ENCODE measurements around the gene GALNT2.

GALNT2 gene

DNA sequence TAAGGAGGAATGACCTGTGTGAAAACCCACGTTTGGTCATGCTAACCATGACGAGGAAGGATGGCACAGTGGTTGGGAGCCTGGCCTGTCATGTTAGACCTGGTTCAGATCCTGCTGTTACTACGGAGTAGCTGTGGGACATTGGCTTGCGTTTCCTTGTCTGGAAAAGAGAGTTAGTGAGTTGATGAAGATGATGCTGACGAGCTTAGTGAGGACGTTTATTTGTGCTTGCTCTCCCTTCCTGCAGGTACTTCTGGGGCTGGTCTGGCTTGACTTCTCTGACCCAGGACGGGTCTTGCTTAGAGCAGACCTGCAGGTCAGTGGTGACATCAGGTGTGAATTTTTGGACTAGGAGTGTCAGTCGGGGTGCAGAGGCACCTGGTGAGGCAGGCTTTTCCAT is 14.7 kb downstream of the GALNT2 start:
- Histone ChIP-seq H3K4me3 (ENCODE audit: low read length) (no peak overlapping the region), H3K36me3 (ENCODE audit: insufficient read depth, low read length) (peaks cover 2% of the 10 kb centered on the region), H3K27me3 (ENCODE audit: insufficient read depth, low read length) (no peaks in the 10 kb centered on the region), H3K9me3 (ENCODE audit: low read length) (peaks cover 4% of the 10 kb centered on the region), H3K4me1 (ENCODE audit: insufficient read depth, low read length) (peaks cover 11% of the 10 kb centered on the region), H2AFZ (ENCODE audit: low read depth, low read length) (no peak overlapping the region)

DNA sequence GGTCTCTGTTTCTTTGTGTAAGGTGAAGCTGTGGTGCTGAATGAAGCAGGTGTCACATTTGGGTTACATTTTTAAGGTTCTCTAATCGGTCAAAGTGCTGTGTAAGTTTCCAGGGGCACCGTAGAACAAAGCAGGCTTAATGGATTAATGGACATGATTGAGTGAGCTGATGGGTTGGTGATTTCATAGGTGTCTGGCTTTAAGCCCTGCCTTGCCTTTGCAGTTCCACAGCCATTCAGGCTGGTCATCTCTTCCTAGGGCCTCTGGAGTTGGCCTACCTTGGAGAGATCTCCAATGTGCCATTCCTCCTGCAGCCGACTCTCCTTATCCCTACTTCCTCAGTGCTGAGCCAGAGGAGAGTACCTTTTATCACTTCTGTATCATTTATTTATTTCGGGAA is 15.2 kb downstream of the GALNT2 start:
- Histone ChIP-seq H2AFZ (ENCODE audit: low read depth, low read length) (no peak overlapping the region), H3K27me3 (ENCODE audit: insufficient read depth, low read length) (no peaks in the 10 kb centered on the region), H3K36me3 (ENCODE audit: insufficient read depth, low read length) (peaks cover under 1% of the 10 kb centered on the region), H3K4me1 (ENCODE audit: insufficient read depth, low read length) (peaks cover 9% of the 10 kb centered on the region), H3K4me3 (ENCODE audit: low read length) (no peak overlapping the region), H3K9me3 (ENCODE audit: low read length) (peaks cover 4% of the 10 kb centered on the region)

DNA sequence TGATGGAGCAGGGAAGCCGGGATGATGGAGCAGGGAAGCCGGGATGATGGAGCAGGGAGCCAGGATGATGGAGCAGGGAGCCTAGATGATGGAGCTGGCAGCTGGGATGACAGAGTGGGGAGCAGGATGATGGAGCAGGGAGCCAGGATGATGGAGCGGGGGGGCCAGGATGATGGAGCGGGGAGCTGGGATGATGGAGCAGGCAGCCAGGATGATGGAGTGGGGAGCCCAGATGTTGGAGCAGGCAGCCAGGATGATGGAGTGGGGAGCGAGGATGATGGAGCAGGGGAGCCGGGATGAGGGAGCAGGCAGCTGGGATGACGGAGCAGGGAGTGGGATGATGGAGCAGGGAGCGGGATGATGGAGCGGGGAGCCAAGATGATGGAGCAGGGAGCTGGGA is 16.0 kb downstream of the GALNT2 start:
- no peaks in the 10 kb centered on the region for H3K27me3 ChIP-seq (ENCODE audit: insufficient read depth, low read length)
- H3K9me3 ChIP-seq (ENCODE audit: low read length): peaks cover 4% of the 10 kb centered on the region
- H3K4me3 ChIP-seq (ENCODE audit: low read length): no peak overlapping the region
- H2AFZ ChIP-seq (ENCODE audit: low read depth, low read length): no peak overlapping the region
- H3K36me3 ChIP-seq (ENCODE audit: insufficient read depth, low read length): no peaks in the 10 kb centered on the region
- peaks cover 9% of the 10 kb centered on the region for H3K4me1 ChIP-seq (ENCODE audit: insufficient read depth, low read length)

DNA sequence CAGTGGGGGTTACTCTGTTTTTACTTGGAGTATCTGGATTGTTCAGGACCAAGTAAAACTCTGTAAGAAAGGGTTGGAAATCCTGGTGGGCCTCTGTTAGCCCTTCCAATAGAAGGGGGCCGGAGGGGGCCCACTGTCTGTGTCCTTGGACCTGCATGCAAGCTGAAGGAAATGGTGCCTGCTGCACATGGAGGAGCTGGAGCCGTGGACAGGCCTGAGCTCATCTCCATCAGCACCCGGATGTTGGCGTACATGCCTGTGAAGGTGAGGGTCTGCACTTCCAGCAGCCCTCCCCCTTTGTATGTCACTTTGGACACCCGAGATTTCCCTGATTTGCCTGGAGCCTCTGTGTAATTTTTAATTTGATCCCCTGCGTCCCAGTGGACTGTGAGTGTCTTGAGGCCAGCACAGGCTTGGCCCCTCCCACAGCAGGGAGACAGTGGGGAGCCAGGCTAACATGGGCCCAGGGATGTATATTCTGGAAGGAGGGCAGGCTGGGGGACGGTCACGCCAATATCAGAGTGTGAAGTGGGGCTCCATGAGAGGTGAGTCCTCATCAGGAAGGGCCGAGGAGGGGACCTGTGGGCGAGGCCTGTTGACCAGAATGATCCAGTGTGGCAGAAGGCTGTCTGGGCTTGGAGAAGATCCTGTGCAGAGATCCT is 16.8 kb downstream of the GALNT2 start:
- Histone ChIP-seq H3K36me3 (ENCODE audit: insufficient read depth, low read length) (no peaks in the 10 kb centered on the region), H2AFZ (ENCODE audit: low read depth, low read length) (no peak overlapping the region), H3K4me1 (ENCODE audit: insufficient read depth, low read length) (peaks cover 7% of the 10 kb centered on the region), H3K9me3 (ENCODE audit: low read length) (peaks cover 4% of the 10 kb centered on the region), H3K4me3 (ENCODE audit: low read length) (no peak overlapping the region), H3K27me3 (ENCODE audit: insufficient read depth, low read length) (no peaks in the 10 kb centered on the region)

DNA sequence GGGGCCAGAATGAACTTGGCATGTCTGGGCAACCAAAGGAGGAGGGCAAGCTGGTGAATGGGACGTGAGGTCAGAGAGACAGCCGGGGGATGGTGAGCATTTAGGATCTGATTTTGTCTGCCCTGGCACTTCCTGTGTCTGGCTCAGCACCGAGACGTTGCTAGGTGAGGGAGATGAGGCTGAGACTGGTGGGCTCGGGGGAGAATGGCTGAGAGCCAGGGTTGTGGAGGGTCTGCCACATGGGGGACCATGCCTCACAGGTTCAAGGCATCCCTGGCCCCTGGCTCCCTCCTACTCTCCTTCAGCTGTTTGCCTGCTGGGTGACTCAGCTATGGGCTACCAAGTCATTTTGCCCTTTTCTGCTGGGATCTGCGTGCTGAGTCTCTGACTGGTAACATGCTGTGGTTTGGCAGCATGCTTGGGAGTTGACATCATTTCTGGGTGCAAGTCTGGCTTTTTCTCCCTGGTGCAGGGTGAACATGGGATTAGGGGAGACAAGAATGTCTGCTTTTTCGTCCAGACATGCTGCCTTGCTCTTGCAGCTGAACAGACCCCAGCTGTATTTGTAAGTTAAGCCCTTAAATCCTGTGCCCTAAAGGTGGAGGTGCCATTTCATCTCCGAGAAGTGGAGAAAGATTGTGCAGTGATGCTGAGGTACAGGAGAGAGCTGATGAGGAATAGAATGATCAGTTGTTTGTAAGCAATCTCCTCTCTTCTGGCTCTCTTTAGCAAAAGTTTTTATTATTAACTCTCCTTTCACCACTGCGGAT is 17.6 kb downstream of the GALNT2 start:
- no peak overlapping the region for H2AFZ ChIP-seq (ENCODE audit: low read depth, low read length)
- H3K4me3 ChIP-seq (ENCODE audit: low read length): no peak overlapping the region
- H3K9me3 ChIP-seq (ENCODE audit: low read length): peaks cover 7% of the 10 kb centered on the region
- peaks cover 2% of the 10 kb centered on the region for H3K4me1 ChIP-seq (ENCODE audit: insufficient read depth, low read length)
- H3K27me3 ChIP-seq (ENCODE audit: insufficient read depth, low read length): no peaks in the 10 kb centered on the region
- H3K36me3 ChIP-seq (ENCODE audit: insufficient read depth, low read length): peaks cover under 1% of the 10 kb centered on the region

DNA sequence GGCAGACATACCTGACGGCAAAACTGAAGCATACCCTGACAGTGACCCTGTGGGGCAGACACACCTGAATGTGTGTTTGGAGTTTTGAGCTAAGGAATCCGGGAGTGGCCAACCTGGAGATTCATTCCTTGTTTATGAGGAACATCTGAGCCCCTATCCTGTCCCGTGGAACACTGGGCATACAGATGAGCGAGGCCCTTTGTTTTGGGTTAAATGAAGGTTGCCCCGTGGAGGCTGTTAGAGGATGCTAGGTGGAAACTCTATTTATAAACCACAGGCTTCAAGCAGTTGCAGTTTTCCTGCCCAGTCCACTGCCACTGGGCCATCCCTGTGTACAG is 18.1 kb downstream of the GALNT2 start:
- Histone ChIP-seq H2AFZ (ENCODE audit: low read depth, low read length) (no peak overlapping the region), H3K9me3 (ENCODE audit: low read length) (peaks cover 7% of the 10 kb centered on the region), H3K36me3 (ENCODE audit: insufficient read depth, low read length) (peaks cover 3% of the 10 kb centered on the region), H3K4me3 (ENCODE audit: low read length) (no peak overlapping the region), H3K4me1 (ENCODE audit: insufficient read depth, low read length) (no peaks in the 10 kb centered on the region), H3K27me3 (ENCODE audit: insufficient read depth, low read length) (no peaks in the 10 kb centered on the region)

DNA sequence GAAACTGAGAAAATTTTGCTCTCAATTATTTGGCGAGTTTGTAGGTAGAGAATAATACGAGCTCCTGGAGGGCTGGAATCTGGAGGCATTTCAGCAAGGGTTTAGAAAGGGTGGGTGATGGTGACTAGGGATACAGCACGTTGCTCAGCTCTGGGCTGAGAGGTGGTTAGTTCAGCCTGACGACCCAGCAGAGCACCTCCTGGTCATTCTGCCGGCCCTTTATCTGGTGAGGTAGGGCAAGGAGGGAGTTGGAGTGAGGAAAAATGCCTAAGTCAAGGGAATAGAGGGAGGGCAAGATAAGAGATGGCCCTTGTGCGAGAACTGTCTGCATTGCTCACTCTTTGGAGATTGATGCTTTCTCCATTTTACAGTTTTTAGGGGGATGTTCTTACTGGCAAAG is 19.1 kb downstream of the GALNT2 start:
- Histone ChIP-seq H3K4me1 (ENCODE audit: insufficient read depth, low read length) (no peaks in the 10 kb centered on the region), H3K4me3 (ENCODE audit: low read length) (no peak overlapping the region), H2AFZ (ENCODE audit: low read depth, low read length) (no peak overlapping the region), H3K9me3 (ENCODE audit: low read length) (peaks cover 7% of the 10 kb centered on the region), H3K27me3 (ENCODE audit: insufficient read depth, low read length) (no peaks in the 10 kb centered on the region), H3K36me3 (ENCODE audit: insufficient read depth, low read length) (peaks cover 3% of the 10 kb centered on the region)

DNA sequence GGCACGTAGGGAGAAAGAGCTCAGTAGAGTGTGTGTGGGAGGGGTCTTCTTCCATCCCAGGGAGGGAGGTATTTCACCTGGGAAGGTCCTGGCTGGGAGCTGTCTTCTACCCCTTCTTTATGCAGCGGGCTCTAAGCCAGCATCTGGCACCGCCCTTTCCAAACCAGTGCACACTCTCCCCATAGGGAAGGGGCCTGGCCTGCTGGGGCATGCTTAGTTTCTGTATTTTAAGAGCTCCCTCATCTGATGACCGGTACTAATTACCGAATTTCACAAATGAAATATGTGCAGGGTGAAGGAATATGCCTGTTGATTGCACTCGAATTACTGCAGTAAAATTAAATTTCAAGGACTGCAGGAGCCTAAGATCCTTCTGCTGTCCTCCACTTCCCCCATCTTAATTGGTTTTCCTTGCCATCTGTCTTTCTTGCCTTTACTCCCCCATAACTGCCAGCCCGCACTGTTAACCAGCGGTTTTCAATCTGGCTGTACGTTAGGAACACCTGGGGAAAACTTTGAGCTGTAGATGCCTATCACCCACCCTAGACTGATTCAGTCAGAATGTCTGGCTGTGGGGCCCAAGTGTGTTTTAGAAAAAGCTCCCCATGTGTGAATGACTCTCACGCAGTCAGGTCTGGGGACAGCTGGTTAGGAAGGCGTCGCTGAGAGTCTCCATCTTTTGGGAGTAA is 20.1 kb downstream of the GALNT2 start:
- Histone ChIP-seq H3K4me1 (ENCODE audit: insufficient read depth, low read length) (no peaks in the 10 kb centered on the region), H3K4me3 (ENCODE audit: low read length) (no peak overlapping the region), H3K27me3 (ENCODE audit: insufficient read depth, low read length) (no peaks in the 10 kb centered on the region), H3K9me3 (ENCODE audit: low read length) (peaks cover 7% of the 10 kb centered on the region), H2AFZ (ENCODE audit: low read depth, low read length) (no peak overlapping the region), H3K36me3 (ENCODE audit: insufficient read depth, low read length) (peaks cover 3% of the 10 kb centered on the region)

DNA sequence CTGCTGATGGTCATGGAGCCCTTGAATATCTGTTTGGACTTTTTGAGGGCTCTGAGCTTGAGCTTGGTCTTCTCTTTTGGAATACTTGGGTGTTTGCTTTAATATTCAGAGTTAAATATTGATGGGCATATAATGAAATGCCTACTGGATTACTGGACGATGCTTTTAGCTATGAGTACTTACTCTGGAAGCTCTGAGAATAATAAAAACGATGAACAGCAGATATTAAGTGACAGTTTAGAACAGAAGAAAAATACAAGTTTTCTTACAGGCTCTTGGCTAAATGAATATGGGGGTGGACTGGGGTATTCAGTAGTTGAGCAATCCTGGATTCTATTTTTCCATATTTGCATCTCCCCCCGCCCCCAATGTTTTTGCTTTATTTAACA is 20.7 kb downstream of the GALNT2 start:
- Histone ChIP-seq H2AFZ (ENCODE audit: low read depth, low read length) (no peak overlapping the region), H3K9me3 (ENCODE audit: low read length) (peaks cover 5% of the 10 kb centered on the region), H3K36me3 (ENCODE audit: insufficient read depth, low read length) (peaks cover 3% of the 10 kb centered on the region), H3K4me1 (ENCODE audit: insufficient read depth, low read length) (no peaks in the 10 kb centered on the region), H3K4me3 (ENCODE audit: low read length) (no peak overlapping the region), H3K27me3 (ENCODE audit: insufficient read depth, low read length) (no peaks in the 10 kb centered on the region)

DNA sequence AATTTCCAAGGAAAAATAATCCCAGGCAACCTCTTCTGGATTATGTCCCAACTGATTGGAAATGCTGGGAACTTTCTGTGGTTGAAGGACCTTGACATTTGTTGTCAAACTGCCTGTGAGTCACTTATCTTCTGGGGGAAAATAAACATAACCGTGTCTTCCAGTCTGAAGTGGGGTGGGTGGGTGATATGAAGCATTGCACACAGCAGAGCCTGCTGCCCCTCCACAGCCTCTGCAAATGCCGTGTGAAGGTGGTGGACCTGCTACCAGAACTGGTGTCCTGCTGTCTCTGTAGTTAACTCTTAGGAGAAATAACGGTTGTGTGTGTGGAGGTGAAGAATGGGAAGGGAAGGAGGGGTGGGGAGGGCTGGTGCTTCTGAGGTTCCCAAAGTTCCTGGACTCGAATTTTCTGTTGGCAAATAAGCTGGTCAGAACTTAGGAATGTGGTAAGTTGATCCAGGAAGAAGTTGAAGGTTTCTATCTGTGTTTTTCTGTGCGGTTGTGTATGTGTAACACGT is 23.2 kb downstream of the GALNT2 start:
- H3K4me1 ChIP-seq (ENCODE audit: insufficient read depth, low read length): no peaks in the 10 kb centered on the region
- H3K36me3 ChIP-seq (ENCODE audit: insufficient read depth, low read length): peaks cover 5% of the 10 kb centered on the region
- H3K9me3 ChIP-seq (ENCODE audit: low read length): peaks cover 3% of the 10 kb centered on the region
- H3K27me3 ChIP-seq (ENCODE audit: insufficient read depth, low read length): no peaks in the 10 kb centered on the region
- no peak overlapping the region for H2AFZ ChIP-seq (ENCODE audit: low read depth, low read length)
- H3K4me3 ChIP-seq (ENCODE audit: low read length): no peak overlapping the region

DNA sequence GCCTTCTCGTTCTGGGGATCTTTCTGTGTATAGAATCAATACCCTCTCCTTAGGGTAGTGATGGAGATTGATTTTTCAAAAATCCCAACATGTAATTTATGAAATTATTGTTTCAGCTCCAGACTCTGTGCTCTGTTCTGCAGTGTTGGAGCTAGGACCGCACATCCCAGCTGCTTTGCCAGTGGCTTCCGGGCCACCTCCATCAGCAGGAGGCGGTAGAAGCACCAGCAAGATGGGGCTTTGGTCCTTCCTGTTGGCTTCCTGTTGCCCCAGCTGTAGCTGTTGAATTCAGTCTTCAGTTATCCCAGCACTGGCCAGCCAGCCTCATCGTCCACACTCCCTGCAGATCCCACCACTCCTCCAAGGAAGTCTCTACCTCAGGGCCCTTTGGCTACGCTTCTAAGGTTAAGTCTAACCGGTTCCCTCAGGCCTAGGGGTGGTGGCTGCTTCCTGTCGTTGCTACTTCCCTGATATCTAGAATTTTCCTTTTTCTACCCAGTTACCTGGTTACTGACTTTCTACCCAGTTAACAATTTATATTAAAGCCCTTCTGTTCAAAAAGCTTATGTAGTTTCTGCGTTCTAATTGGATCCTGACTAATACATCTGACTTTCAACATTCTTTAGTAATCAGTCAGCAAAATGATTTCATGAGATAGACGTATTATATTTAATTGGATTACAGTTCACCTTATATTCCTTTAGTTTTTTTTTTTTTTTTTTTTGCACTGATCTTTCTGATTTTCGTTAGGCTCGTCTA is 24.6 kb downstream of the GALNT2 start:
- peaks cover 5% of the 10 kb centered on the region for H3K36me3 ChIP-seq (ENCODE audit: insufficient read depth, low read length)

DNA sequence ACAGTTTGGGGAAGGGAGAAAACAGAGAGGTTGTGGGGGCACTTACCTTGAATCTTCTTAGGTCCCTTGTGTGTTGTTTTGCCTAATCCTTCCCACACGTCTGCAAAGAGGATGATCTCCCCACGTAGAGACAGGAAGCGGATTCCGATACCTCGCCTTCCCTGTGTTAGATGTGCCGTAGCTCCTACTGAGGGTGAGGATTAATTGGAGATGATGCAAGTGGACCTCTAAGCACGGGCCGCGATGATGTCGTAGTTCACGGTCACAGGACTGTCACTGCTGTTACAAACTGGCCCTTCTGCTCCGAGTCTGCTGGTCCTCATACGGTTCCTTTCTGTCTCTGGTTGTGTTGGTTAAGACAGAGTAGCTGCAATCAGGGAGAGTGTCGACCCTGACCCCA is 27.7 kb downstream of the GALNT2 start:
- H3K4me3 ChIP-seq (ENCODE audit: low read length): no peak overlapping the region

More for the DNA sequence above, 24.6 kb downstream of the GALNT2 start:
- Histone ChIP-seq H2AFZ (ENCODE audit: low read depth, low read length) (no peak overlapping the region), H3K4me3 (ENCODE audit: low read length) (no peak overlapping the region), H3K9me3 (ENCODE audit: low read length) (peaks cover 3% of the 10 kb centered on the region), H3K4me1 (ENCODE audit: insufficient read depth, low read length) (no peaks in the 10 kb centered on the region), H3K27me3 (ENCODE audit: insufficient read depth, low read length) (no peaks in the 10 kb centered on the region)

DNA sequence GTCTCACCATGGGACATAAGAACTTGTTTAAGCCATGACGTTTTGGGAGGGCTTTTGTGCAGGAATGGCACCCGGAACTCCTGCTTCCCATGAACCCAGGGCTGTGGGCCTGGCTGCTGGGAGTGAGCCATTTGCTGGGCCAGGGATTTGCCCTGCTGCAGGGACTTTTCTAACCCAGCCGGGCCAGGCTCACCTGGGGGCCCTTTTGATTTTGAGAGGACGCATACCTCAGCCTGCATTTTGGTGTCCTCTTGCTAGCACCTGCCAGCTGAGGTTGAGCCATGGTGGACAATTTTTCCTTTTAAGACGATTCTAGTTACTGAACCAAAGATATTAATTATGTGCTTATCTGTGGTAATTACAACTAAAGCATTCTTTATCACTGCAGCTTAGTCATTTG is 28.9 kb downstream of the GALNT2 start:
- H3K9me3 ChIP-seq (ENCODE audit: low read length): no peaks in the 10 kb centered on the region
- H3K4me3 ChIP-seq (ENCODE audit: low read length): no peak overlapping the region
- H2AFZ ChIP-seq (ENCODE audit: low read depth, low read length): no peak overlapping the region
- H3K4me1 ChIP-seq (ENCODE audit: insufficient read depth, low read length): no peaks in the 10 kb centered on the region
- H3K27me3 ChIP-seq (ENCODE audit: insufficient read depth, low read length): no peaks in the 10 kb centered on the region
- H3K36me3 ChIP-seq (ENCODE audit: insufficient read depth, low read length): peaks cover 2% of the 10 kb centered on the region

More for the DNA sequence above, 27.7 kb downstream of the GALNT2 start:
- H3K36me3 ChIP-seq (ENCODE audit: insufficient read depth, low read length): peaks cover 3% of the 10 kb centered on the region
- no peak overlapping the region for H2AFZ ChIP-seq (ENCODE audit: low read depth, low read length)
- no peaks in the 10 kb centered on the region for H3K4me1 ChIP-seq (ENCODE audit: insufficient read depth, low read length)
- H3K27me3 ChIP-seq (ENCODE audit: insufficient read depth, low read length): no peaks in the 10 kb centered on the region
- H3K9me3 ChIP-seq (ENCODE audit: low read length): no peaks in the 10 kb centered on the region
